K562 (cell line): ENCODE measurements around the gene PROK1. TPM values are rescaled to one million over a fixed set of nuclear protein-coding genes. Genes with fewer than 3 reads are reported as not detected.

Source experiments
- BCOR ChIP-seq: fragments of 450-650 bp; IDR thresholded peaks from 2 replicates; pipeline ENCODE4 v1.6.1; 2016
- BMI1 ChIP-seq: fragments of 150-350 bp; IDR thresholded peaks from 2 replicates; pipeline ENCODE4 v1.6.1; 2014; ENCODE audit warnings: low read length
- HMG20B ChIP-seq: fragments of 250-450 bp; sonication (Bioruptor Pico); IDR thresholded peaks from 2 replicates; pipeline ENCODE4 v1.5.0; 2021; ENCODE audit warnings: mild to moderate bottlenecking
- KLF1 ChIP-seq: fragments of 450-650 bp; IDR thresholded peaks from 2 replicates; pipeline ENCODE4 v1.6.1; 2016; ENCODE audit warnings: missing genetic modification characterization, missing compliant biosample characterization
- LEF1 ChIP-seq: fragments of 450-650 bp; IDR thresholded peaks from 2 replicates; pipeline ENCODE4 v1.6.1; 2016; ENCODE audit warnings: mild to moderate bottlenecking
- MXI1 ChIP-seq: IDR thresholded peaks from 2 replicates; pipeline ENCODE4 v1.6.1; 2011; ENCODE audit warnings: low read depth, mild to moderate bottlenecking, improper control_type of control experiment, low read length
- NELFE ChIP-seq: IDR thresholded peaks from 2 replicates; pipeline ENCODE4 v1.6.1; 2011; ENCODE audit warnings: mild to moderate bottlenecking; ENCODE audit not compliant: insufficient read depth, insufficient read length
- NR2C2 ChIP-seq, 2 experiments: fragments of 200-800 bp in 1 of 2; sonication (Bioruptor generic) in 1 of 2; sonication (generic) in 1 of 2; formaldehyde crosslinking in 1 of 2; IDR thresholded peaks; 2 replicates each; pipeline versions ENCODE4 v1.6.1 to v1.8.0; 2016 to 2022; ENCODE audit warnings: mild to moderate bottlenecking in 1 of 2, missing compliant biosample characterization in 1 of 2, missing genetic modification characterization in 1 of 2, missing genetic modification reagents in 1 of 2
- RBM14 ChIP-seq: fragments of 200-400 bp; formaldehyde crosslinking; IDR thresholded peaks from 2 replicates; pipeline ENCODE4 v1.6.1; 2018; ENCODE audit warnings: low read depth, mild to moderate bottlenecking, low read length, moderate library complexity, borderline replicate concordance; ENCODE audit not compliant: insufficient read depth
- SP2 ChIP-seq: IDR thresholded peaks from 2 replicates; pipeline ENCODE4 v1.6.1; 2011; ENCODE audit warnings: mild to moderate bottlenecking, low read depth, low read length, moderate library complexity; ENCODE audit not compliant: poor library complexity, severe bottlenecking; ENCODE audit errors: extremely low read depth
- TFAM ChIP-seq: fragments of 250-450 bp; sonication (Bioruptor Pico); conservative IDR thresholded peaks from 2 replicates; pipeline ENCODE4 v1.5.0; 2021; ENCODE audit warnings: mild to moderate bottlenecking, moderate library complexity
- ZBTB40 ChIP-seq, 2 experiments: fragments of 450-650 bp in 1 of 2; sonication (generic) in 1 of 2; formaldehyde crosslinking in 1 of 2; IDR thresholded peaks; 2 replicates each; pipeline versions ENCODE4 v1.7.1 to v1.9.0; 2016 to 2022; ENCODE audit warnings: inconsistent platforms in 1 of 2, mild to moderate bottlenecking in 1 of 2, missing genetic modification reagents in 1 of 2
- ZKSCAN1 ChIP-seq: fragments of 150-350 bp; IDR thresholded peaks from 2 replicates; pipeline ENCODE4 v1.6.1; 2016; ENCODE audit warnings: low read depth, low read length
- ZNF121 ChIP-seq: sonication (generic); formaldehyde crosslinking; conservative IDR thresholded peaks from 2 replicates; pipeline ENCODE4 v1.8.0; 2022; ENCODE audit warnings: missing genetic modification reagents
- ZNF444 ChIP-seq: fragments of 250-450 bp; sonication (Bioruptor Pico); IDR thresholded peaks from 2 replicates; pipeline ENCODE4 v1.4.0; 2020; ENCODE audit warnings: mild to moderate bottlenecking, moderate library complexity
- ZNF695 ChIP-seq: fragments of 450-650 bp; formaldehyde crosslinking; IDR thresholded peaks from 2 replicates; pipeline ENCODE4 v1.4.0; 2020; ENCODE audit warnings: mild to moderate bottlenecking, moderate library complexity
- ZNF780A ChIP-seq: fragments of 250-450 bp; sonication (Bioruptor Pico); IDR thresholded peaks from 2 replicates; pipeline ENCODE4 v1.5.0; 2021; ENCODE audit warnings: mild to moderate bottlenecking
- polyA plus RNA-seq, 8 experiments: library from polyadenylated mRNA; depleted of rRNA in 4 of 8; stranded (reverse) in 5 of 8; unstranded in 3 of 8; fragments of >200 nt; fragmentation: Nextera tagmentation in 2 of 8; fragmentation: Illumina TruSeq in 1 of 8; extraction: Ambion mirVana in 2 of 8; extraction: Trizol in 1 of 8; gene quantifications; 2 replicates each; pipeline versions ENCODE4 v1.2.1 to v1.2.3, GENCODE V29; 2011 to 2014; ENCODE audit warnings: inconsistent platforms in 1 of 8, missing spikeins in 1 of 8
- total RNA-seq, 7 experiments: library from RNA; depleted of rRNA in 6 of 7; stranded (reverse); fragments of >200 nt in 6 of 7; fragmentation: Illumina TruSeq in 2 of 7; extraction: Trizol in 2 of 7; gene quantifications; 2 replicates each; pipeline versions ENCODE4 v1.2.1 to v1.2.3, GENCODE V29; 2011 to 2021; ENCODE audit warnings: low replicate concordance in 1 of 7
- TF ChIP-seq, protein P1 (sequence below): sonication (generic); formaldehyde crosslinking; IDR thresholded peaks from 2 replicates; pipeline ENCODE4 v1.5.0; 2020; ENCODE audit warnings: missing genetic modification reagents

PROK1 gene
- total and polyA plus RNA-seq, 9 of the 15 experiments (the other 6 are each of a cell fraction or from before 2014, with no cell fraction given) = 0.15 TPM; not detected in 8

DNA sequence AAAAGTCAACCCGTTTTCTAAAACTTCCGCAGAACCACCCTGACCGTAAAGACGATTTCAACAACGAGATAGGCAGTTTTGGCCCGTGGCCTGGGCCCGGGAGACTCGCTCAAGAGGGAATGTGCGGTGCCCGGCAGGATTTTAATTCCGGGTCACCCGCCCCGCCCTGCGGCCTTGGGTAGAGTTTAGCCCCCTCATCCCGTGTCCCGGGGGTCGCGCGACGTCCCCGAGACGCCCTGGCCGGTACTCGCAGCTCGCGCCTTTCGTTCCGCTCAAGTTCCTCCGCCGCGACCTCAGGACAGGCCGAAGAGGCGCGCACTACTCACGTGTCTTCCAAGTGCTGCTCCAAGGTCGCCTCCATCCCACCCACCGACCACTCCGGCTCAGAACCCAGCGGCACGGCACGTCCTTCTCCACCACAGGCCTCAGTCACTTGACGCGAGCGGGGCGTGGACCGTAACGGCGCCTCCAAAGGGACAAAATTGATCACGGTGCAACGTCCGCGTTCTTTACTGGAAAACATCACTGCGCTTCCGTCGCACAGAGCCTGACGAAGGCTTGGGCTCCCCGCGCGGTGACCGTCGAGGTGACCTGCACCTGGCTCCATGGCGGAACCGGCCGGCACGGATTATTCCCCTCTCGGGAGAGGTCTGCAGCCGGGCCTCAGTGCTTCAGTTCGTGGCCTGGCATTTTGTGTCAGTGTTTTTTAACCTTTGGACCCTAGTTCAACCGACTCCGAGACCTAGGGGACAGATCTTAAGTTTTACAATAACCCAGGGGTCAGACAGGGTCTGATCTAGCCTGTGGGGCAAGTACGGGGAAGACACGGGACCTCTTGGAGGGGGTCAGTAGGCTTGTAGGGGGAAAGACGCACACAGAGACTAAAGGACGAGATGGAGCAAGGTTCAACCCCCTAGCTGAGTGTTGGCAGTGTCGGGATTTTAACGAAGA is 43.4 kb upstream of the PROK1 start, which contains the start of gene LAMTOR5 (continued):
- TF ChIP-seq LEF1 (no peak), ZNF695 (no peak), MXI1 (peak; percentile 64; the same call in 1 of the 2 replicates), ZBTB40 (IDR thresholded peaks at IDR 0.05) (peak; percentile 95), ZBTB40 (CRISPR knock-in tag; IDR thresholded peaks at IDR 0.05) (no peak), NR2C2 (CRISPR knock-in tag; IDR thresholded peaks at IDR 0.05) (peak; percentile 92), NR2C2 (tag; IDR thresholded peaks at IDR 0.05) (peak; percentile 96), NELFE (no peak), SP2 (peak; percentile 19), ZKSCAN1 (peak; percentile 81), RBM14 (no peak), BMI1 (no peak), ZNF121 (CRISPR knock-in tag) (no peak), TFAM (no peak), ZNF444 (CRISPR knock-in tag) (no peak), BCOR (peak; percentile 65; the same call in 1 of the 2 replicates), HMG20B (no peak), KLF1 (tag) (peak; percentile 96), ZNF780A (no peak)
- TF ChIP-seq, protein P1, sequence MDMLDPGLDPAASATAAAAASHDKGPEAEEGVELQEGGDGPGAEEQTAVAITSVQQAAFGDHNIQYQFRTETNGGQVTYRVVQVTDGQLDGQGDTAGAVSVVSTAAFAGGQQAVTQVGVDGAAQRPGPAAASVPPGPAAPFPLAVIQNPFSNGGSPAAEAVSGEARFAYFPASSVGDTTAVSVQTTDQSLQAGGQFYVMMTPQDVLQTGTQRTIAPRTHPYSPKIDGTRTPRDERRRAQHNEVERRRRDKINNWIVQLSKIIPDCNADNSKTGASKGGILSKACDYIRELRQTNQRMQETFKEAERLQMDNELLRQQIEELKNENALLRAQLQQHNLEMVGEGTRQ (CRISPR knock-in tag) = peak; percentile 69
